ENCODE results near the gene DNAH7.

GRCh38 chr2:195711478-195711877, 357.2 kb downstream of the DNAH7 start:
- TF ChIP-seq CTCF (conservative IDR thresholded peaks at IDR 0.05; ENCODE audit: low read depth in 2 of 2): no peak
- TF ChIP-seq EZH2phosphoT487 (IDR thresholded peaks at IDR 0.05; ENCODE audit: unreplicated experiment): no peak
- TF ChIP-seq CREB1 (CRISPR knock-in tag; IDR thresholded peaks at IDR 0.05; ENCODE audit: low read depth): no peak
- TF ChIP-seq REST (IDR thresholded peaks at IDR 0.05; ENCODE audit: unreplicated experiment): no peak
- TF ChIP-seq NANOG (IDR thresholded peaks at IDR 0.05; ENCODE audit: borderline replicate concordance): no peak
- no peak for TF ChIP-seq EZH2 (IDR thresholded peaks at IDR 0.05; ENCODE audit: low read depth, unreplicated experiment)
- no peak for TF ChIP-seq POLR2AphosphoS5 (IDR thresholded peaks at IDR 0.05; ENCODE audit: low read depth)
- no peak for TF ChIP-seq ETS1 (IDR thresholded peaks at IDR 0.05)
